ENCODE results near the gene RBMS3.
A peak's percentile ranks its signal among the peaks of the same experiment; 100 is the strongest.
"Not testable (repeated sequence)": the region's sequence is repeated elsewhere in the genome, so short reads cannot be mapped to it uniquely, and the experiment has no call there.

The RBMS3 gene

DNA sequence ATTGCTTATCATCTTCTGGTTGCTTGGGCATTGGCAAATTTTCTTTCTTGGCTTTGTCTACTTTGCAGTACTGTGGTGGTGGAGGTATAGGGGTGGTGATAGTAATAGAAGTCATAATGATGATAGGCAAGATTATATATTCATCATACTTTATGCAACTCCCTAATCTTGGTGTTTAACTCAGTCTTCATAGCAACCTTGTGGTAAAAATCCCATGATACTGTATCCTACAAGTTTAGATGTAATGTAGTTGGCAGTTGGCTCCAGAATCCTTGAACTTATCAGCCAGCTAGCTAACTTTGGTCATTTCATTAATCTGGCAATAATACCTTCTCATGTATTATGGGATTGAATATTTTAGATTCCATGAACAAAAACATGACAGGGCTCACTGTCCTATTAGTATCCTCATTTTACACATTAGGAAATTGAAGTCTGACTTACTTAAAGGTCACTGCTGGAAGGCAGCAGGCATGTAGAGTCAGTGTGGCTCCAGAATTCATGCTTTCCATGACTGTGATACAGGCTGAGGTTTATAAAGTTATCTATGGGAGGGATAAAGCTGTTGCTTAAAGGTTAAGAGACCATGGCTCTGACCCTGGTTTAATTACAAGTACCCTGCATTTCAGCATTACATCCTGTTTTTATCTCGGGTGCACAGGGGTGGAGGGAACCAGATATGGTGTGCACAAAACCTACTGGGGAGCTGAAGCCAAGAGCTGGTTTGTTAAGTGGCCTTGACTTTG is 33.3 kb downstream of the RBMS3 start:
- DNase-seq: no peak

DNA sequence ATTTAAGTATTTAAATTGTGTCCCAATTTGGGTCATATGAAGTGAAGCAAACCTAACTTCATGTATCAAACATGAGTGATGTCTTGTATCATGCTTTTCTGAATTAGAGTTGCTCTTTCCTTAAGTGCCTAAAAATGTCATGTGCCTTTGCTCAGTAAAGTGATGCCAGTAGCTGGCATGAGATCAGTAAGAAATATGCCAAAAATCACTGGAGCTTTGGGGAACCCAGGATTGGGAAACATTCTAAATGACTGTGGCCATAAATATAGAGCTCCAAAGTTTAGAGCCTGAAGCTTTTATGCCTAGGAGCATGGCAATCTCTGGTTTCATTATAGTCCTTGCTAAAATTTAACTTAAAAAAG is 33.8 kb downstream of the RBMS3 start:
- DNase-seq: no peak

DNA sequence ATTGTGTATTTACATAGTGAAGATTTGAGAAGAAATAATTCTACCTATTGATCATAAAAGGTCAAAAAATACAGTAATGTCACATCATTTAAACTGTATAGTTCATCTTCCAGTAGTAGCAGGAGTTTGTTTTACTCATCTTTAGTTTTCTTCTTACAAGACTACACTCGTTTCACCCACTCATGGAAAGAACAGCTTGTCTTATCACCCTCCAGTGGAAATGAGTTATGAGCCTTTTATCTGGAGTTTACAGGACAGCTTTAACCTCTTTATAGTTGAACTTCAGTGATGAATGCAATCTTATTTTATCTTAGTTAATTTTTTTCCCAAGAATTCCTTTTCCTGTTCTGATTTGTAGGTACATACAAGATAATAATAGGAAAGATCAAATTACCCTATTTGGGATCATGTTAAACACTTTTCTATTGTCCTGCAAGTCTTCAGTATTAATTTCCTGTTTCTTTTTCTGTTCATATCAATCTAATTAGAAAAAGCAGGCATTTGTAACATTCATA is 36.8 kb downstream of the RBMS3 start:
- DNase-seq: no peak

DNA sequence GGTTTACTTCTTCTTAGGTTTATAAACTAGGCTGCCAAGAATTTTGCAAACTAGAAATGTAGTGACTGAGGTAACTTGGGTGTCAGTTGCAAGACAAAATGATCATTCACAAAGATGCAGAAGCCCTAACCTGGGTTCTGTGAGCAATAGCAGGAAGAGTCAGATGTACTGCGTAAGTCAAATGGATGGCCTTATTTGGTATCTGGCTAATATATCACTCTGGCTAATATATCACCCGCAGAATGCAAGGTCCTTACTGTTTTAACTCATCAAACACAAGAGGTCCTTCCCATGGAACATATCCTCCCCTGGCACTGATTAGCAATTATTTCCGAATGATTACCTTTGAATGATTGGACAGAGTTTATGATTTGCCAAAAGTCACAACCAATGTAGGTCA is 37.4 kb downstream of the RBMS3 start:
- DNase-seq: no peak

DNA sequence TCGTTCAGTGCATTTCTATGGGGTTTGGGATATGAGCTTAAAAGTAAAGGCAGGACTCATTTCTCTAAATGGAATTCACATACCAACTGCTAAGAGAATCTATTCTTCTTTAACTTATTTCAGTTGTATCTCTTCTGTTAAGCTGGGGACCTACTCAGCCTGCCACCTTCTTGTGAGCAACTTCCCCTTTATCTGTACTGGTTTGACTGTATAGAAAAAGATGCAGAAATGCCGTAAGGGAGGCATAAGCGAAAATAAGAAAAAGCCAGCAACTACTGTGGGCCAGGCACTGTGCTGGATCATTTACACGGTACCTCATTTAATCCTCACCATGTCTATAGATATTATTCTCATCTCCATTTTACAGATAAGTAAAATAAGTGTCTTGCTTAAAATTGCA is 38.4 kb downstream of the RBMS3 start:
- DNase-seq: no peak

DNA sequence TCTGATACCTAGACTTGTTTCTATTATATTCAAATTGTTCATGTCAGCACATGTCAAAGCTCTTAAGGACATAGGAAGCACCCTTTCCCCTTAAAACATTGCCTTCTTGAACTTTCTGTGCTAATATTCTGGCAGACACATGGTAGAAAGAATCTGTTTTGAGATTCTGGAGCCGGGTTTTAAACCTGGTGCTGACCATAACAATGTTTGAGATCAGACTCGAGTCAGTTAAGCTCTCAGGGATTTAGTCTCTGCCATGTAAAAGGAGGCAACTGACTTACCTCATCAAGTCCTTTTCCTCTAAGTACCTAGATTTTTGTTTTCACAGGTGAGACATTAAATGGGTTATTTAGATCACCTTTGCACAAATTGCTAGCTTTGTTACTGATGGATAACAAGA is 38.9 kb downstream of the RBMS3 start:
- DNase-seq: no peak

DNA sequence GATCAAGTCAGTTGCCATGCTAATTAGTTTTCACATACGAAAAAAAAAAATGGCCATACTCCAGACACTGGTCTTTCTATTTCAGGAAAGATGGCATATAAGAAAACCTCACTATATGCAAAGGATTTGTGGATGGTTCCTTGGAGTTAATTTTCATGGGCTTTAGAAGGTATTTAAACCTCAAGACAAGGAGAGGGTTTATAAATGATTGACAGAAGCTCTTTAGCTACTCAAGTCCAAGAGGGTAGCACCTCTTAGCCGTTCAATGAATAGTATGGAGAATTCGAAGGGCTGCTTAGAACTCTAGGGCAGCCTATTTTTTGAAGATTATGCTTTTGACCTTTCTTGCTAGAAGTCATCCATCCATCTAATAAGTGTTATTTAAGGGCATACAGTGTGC is 41.7 kb downstream of the RBMS3 start:
- DNase-seq: no peak

DNA sequence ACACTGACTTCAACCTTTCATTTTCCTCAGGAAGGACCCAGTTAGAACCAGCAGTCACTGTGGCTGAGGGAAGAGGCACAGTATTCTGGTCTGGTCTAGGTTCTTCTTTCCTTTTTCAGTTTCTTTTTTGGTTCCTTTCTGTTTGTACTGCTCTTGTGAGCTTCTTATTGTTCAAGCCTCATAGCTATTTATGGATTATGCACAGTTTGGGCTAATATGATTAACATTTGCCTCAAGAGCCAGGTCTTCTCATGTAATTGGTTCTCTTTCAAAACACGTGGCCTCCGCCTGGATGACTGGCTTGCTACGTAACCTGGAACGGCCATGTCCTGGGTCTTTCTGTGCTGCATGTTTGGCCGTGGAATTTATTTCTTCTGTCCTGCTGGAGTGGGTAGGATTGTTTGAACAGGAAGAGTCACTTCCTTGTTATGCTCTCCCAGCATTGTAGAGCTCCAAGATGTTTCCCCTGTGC is 43.3 kb downstream of the RBMS3 start:
- peak; percentile 77 for DNase-seq

DNA sequence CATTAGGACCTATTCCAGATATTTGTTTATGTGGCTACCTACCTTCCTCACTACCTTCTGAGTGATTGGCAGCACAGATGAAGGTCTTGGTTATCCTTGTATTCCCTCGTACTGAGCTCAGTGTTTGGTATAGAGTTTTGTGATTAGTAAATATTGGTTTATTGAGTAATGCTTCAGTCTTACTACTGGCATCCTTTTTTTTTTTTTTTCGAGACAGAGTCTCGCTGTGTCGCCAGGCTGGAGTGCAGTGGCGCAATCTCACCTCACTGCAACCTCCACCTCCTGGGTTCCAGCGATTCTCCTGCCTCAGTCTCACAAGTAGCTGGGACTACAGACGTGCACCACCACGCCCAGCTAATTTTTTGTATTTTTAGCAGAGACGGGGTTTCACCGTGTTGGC is 45.7 kb downstream of the RBMS3 start:
- not testable (repeated sequence) for DNase-seq

DNA sequence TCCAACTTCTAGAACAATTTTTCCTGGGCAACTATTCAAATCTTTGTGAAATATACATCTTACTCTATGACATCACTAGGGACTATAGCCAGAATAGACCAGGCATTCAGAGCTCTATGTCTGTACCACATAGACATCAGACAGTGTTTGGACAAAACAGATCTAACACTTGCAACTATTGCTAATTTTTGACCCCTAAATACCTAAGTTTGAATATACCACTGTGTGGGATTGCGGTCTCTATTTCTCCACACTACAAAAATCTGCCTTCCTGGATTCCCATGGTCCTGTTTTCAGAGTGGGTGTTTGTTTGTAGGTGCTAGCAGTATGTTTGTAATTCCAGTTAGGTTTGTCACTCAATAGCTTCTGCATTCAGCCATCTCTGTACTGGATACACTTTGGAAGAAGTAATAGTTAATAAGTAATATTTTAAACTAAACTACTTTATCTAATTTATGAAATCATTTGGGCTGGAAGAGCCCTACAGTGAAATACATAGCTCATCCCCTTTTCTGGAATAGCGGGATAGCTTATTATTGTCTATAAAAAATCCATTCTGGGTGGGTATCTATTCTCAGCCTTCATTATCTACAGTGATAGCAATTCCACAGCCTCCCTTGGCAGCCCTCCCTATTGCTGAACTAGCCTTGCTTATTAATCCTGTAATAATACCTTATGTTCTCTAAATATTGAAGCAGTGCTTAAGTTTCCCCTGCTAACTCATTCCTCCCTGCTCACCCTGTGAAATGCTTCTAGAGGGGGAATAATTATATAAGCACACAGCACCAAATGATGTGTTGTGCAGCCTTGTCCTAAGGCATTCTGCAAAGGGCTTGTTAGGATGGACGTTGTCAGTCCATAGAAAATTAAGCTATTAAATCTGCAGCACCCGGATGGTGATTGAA is 49.4 kb downstream of the RBMS3 start:
- no peak for DNase-seq

DNA sequence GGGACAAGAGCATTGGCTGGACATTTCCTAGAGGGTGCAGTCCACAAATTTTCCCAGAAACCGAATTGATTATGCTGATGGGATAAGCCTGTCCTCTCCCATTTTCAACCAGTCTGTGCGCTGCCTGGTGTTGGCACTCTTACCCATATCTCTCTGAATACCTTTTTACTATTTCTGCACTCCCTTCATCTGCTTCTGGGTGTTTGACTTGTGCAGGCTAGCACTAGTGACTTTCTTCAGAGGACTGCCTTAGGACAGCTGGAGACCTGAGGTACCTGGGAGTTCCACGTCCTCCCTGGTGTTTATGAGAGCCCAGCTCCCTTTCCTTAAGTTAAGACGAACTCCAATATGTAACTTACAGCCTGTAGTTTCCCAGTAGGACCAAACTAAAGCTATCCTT is 50.2 kb downstream of the RBMS3 start:
- no peak for DNase-seq

DNA sequence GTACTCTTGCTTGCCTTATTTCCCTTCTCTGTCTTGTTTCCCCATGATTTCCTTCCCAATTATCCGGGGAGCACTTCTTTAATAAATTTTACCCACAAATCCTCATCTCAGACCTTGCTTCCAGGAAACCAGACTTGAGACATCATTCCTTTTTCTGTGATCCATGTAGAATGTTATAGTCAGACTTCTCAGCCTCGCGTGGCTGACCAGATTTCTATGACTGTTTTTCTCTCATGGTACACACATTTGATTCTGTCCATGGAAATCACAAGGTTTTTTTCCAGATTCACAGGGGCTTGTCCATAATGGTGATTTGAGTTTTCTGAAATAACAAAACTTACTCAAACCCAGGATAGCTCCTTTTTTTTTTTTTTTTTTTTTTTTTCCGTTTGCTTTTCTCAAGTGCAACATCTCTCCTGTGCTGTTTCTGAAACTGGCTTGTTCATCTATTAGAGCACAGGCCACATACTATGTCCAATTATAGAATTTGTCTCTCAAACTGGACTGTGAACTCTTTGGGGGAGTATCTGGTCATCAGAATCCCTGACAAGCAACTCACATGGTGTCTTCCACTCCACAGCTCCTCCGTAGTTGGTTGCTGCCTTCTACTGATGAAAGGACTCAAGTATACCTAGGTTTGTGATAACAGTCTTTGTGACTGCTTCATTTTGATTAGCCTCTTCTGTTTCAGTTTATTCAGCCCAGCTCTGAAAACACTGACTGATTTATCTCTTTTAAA is 50.8 kb downstream of the RBMS3 start:
- no peak for DNase-seq

DNA sequence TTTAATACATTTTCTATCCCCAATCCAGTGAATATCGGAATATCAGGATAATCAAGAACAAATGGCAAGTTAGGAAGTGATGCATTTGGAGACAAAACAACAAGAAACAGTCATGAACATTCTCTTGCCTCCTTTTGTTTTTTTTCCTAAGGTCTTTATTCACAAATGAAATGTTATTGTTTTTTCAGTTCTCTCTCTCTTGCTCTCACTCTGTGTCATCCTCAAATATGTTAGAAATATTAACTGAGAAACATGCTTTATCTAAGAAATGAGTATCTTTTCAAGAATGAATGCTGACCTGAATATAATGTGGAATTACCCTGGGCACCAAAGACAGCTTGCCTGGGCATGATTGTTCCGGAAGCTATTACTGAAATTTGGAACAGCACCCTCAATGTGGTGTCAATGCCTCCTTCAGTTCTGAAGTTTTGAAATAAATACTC is 51.3 kb downstream of the RBMS3 start:
- DNase-seq: no peak

DNA sequence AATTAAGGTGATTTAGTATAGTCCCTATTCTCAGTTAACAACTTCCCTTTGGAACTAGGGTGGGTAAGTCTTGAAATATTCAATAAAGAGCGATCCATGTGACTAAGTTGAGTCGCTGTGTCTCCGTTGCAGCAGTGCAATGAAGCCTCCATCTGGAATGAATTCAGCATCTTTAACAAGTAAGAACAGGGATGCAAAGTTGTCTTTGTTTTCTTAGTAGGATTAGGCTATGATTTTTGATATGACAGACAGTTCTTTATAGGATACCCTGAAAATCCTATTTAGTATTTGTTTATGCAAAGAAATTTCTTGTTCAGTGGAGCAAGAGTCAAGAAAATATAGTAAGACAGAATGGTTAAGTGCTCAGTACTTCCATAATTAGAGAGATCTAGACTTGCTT is 52.7 kb downstream of the RBMS3 start:
- DNase-seq: no peak

DNA sequence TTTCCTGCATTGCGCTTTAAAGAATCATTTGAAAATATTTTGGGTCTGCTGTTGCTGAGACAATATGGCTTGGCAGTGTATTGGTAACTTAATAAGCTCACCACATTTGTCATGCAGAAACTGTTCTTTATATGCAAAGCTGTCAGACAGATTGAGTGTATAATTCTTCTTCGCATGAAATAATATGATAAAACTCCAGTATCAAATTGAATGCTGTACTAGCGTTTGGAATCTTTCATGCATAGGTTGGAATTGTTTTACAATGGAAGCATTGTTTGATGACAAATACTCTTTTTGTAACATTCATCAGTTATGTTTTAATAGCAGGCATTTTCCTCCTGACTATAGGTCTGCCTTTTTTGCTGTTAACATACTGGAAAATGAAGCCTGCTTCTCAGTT is 53.8 kb downstream of the RBMS3 start:
- no peak for DNase-seq

DNA sequence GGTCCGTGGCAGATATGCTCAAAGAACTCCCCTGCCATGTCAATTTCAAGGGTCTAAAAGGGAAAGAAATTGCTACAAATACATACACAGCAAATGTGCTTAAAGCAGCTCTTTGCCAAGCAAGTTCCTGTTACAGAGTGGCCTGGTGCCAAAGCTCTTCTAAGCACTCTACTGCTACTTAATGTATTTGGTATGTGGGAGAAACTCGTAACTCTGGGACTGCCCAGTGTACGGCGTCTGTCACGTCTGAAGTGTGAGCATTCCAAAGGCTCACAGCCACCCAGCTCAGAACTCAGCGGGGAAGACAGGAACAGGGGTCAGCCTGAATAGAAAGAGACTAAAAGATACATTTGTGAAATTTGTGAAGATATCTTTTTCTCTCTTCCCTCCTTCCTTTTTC is 54.6 kb downstream of the RBMS3 start:
- DNase-seq: no peak

DNA sequence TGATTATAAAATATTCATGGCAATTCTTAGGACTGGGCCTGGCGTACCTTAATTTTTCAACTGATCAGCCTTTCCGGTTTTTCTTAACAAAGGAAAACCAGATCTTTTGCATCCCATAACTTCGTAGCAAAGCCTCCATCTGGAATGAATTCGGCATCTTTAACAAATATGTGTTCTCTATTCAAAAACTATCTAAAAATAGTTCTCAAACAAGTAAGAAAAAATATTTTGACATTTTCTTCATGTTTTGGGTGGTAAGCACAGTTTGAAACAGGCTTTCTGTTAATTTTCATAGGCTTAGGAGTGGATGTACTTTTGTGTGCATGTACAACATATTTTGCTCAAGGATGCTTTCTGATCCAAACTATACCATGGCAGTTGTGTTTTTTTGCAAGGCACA is 55.1 kb downstream of the RBMS3 start:
- no peak for DNase-seq

DNA sequence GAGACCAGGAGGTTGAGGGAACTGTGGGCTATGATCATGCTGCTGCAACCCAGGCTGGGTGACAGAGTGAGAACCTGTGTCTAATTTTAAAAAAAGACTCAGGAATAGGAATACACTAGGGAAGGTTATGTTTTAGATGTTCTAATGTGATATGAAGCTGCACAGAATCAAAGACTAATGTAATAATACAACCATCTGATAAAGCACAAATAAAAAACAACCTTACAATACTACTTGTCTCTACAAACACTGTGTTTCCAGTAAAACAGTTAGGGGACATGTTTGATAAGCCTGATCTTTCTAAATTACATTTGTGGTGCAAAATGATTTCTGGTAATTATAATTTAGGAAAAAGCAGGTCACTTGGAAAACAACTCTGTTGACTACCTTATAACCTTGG is 56.7 kb downstream of the RBMS3 start:
- DNase-seq: no peak

DNA sequence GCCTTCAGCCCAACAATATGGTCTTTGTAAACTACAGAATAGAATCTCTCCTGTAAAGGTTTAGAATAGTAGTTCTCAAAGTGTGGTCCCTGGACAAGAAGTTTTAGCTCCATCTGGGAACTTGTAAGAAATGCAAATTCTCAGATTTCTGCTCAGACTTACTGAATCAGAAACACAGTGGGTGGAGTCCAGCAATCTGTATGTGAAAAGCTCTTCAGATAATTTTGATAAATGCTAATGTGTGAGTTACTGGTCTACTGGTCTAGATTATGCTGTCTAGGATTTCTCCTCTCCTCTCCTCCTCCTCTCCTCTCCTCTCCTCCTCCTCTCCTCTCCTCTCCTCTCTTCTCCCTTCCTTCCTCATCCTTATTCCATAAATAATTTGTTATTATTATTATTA is 57.5 kb downstream of the RBMS3 start:
- DNase-seq: no peak

DNA sequence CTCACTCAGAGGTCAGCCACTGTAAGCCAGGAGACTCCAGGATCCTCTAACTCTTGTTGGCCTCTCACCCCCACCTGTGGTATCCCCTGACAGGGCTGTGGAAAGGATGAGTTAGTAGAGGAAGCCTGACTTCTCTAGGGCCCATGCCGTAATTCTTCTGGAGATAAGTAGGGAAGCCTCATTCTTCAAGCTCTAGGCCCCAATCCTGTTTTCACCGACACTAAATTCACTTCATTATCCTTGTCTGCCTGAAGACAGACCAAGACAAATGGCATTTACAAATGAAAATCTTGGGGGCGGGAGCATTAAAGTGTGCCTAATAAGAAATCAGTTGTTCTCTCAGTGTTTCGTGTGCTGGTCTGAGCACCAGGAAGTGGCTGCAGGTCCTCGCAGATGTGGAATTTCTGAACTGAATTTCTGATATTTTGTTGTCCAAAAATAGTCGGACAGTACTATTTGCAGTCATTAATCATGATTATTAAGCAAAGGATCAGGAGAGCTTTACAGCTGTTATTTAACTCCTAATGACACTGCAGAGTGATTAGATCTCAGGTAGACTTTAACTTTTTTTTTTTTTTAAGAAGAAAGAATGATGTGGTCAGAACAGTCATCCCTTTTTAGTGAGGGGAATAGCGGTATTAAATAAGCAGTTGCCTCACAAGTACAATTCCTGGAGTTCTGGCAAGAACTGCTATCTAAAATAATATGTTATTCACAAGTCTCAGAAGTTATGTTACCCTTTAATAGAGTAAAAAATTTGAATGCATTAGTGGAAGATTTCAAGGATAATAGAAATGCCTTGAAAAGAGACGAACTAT is 58.4 kb downstream of the RBMS3 start:
- DNase-seq: no peak

DNA sequence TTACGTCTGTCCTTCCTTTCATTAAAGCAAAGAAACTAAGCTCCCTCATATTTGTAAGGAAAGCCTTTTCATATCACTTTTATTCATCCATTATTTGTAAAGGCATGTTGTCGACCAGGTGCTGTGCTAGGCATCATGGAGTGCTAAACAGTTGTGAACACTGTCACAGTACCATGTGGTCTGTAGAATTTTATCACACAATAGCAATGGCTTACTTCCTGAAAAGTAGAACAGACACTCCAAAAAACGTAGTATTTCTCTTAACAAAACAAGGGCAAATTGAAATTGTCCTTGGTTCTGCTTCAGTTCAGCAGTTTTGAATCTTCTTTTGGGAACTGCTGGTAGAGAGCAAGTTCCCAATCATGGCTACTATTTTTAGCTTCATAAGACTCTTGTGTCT is 63.3 kb downstream of the RBMS3 start:
- no peak for DNase-seq

DNA sequence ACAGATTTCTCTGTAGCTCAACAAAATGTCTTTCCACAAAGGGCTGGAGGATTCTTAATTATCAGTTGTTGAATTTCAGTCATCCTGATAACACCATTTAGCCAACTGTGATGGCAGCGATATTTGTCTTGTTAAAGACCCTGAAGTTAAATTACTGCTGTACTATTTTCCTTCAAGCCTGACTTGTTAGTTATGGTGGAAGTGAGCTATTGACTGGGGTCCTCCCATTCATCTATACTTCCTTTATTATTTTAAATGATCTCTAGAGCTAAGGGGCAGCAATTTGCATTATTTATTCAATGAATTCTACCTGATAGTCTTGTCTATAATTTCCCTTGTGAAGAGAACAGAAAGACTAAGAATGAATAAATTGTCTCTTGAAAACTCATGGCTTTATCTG is 64.1 kb downstream of the RBMS3 start:
- no peak for DNase-seq
